GM23248 (cell line): ENCODE results near the gene GATAD2A. TPM values are rescaled to one million over a fixed set of nuclear protein-coding genes. Genes with fewer than 3 reads are reported as not detected.

Experiments used
- DNase-seq: peaks from one replicate; pipeline ENCODE4 v3.0.0-alpha.2; 2015
- H2AFZ ChIP-seq: fragments of 200-600 bp; sonication (generic); 2 replicates; pipeline ENCODE4 v1.6.1; 2016; ENCODE audit warnings: antibody characterized with exemption
- H3F3A ChIP-seq: fragments of 200-600 bp; sonication (generic); 2 replicates; pipeline ENCODE4 v1.6.1; 2016; ENCODE audit warnings: mild to moderate bottlenecking, antibody characterized with exemption, mixed run types; ENCODE audit not compliant: insufficient read depth
- H3K27ac ChIP-seq: fragments of 200-600 bp; sonication (generic); 2 replicates; pipeline ENCODE4 v1.5.1; 2016; ENCODE audit warnings: mild to moderate bottlenecking
- H3K27me3 ChIP-seq: fragments of 200-600 bp; sonication (generic); replicated peaks from 2 replicates; pipeline ENCODE4 v1.6.1; 2016; ENCODE audit warnings: mild to moderate bottlenecking; ENCODE audit not compliant: insufficient read depth
- H3K36me3 ChIP-seq: fragments of 200-600 bp; sonication (generic); 2 replicates; pipeline ENCODE4 v1.6.1; 2016; ENCODE audit warnings: low read depth, mild to moderate bottlenecking
- H3K4me1 ChIP-seq: fragments of 200-600 bp; sonication (generic); 2 replicates; pipeline ENCODE4 v1.6.1; 2016; ENCODE audit warnings: mild to moderate bottlenecking; ENCODE audit not compliant: insufficient read depth
- H3K4me2 ChIP-seq: fragments of 200-600 bp; sonication (generic); one replicate; pipeline ENCODE4 v1.6.1; 2016; ENCODE audit warnings: mild to moderate bottlenecking; ENCODE audit not compliant: unreplicated experiment
- H3K4me3 ChIP-seq: fragments of 200-600 bp; sonication (generic); 2 replicates; pipeline ENCODE4 v1.5.1; 2016; ENCODE audit warnings: mild to moderate bottlenecking
- H3K79me2 ChIP-seq: fragments of 200-600 bp; sonication (generic); 2 replicates; pipeline ENCODE4 v1.6.1; 2016; ENCODE audit warnings: mild to moderate bottlenecking; ENCODE audit not compliant: insufficient read depth
- H3K9ac ChIP-seq: fragments of 200-600 bp; sonication (generic); 2 replicates; pipeline ENCODE4 v1.6.1; 2016; ENCODE audit warnings: mild to moderate bottlenecking
- H3K9me2 ChIP-seq: fragments of 200-600 bp; sonication (generic); 2 replicates; pipeline ENCODE4 v1.6.1; 2016; ENCODE audit warnings: mixed run types, mild to moderate bottlenecking, moderate library complexity; ENCODE audit not compliant: insufficient read depth
- H3K9me3 ChIP-seq: fragments of 200-600 bp; sonication (generic); one replicate; pipeline ENCODE4 v1.6.1; 2017; ENCODE audit warnings: low read depth
- H4K20me1 ChIP-seq: fragments of 200-600 bp; sonication (generic); 2 replicates; pipeline ENCODE4 v1.6.0; 2016; ENCODE audit not compliant: insufficient read depth
- EZH2 ChIP-seq: fragments of 200-600 bp; sonication (generic); IDR thresholded peaks from 2 replicates; pipeline ENCODE4 v1.6.1; 2018; ENCODE audit warnings: antibody characterized with exemption, mild to moderate bottlenecking; ENCODE audit not compliant: insufficient read depth, poor library complexity, severe bottlenecking
- EZH2phosphoT487 ChIP-seq: fragments of 200-600 bp; sonication (generic); IDR thresholded peaks from 2 replicates; pipeline ENCODE4 v1.6.1; 2018; ENCODE audit warnings: antibody characterized with exemption, moderate library complexity, mild to moderate bottlenecking, low read depth; ENCODE audit not compliant: insufficient read depth
- WGBS, 2 experiments: methylation state at CpG; one replicate each; pipeline ENCODE4 v1.1.6; 2015 to 2017; ENCODE audit warnings: low lambda C conversion rate in 2 of 2, low coverage in 1 of 2; ENCODE audit errors: missing lambda C conversion rate in 2 of 2; 5-methylcytosine and 5-hydroxymethylcytosine counted together
- in situ Hi-C: fragments of 300-500 bp; cut with MboI; formaldehyde crosslinking; loops from 2 replicates; pipeline ENCODE4 v1.15.0; 2020
- polyA plus RNA-seq: library from polyadenylated mRNA; unstranded; fragments of >200 nt; fragmentation: Nextera tagmentation; extraction: Ambion mirVana; gene quantifications from 2 replicates; pipeline ENCODE4 v1.2.1, GENCODE V29; 2016
- total RNA-seq: library from RNA; depleted of rRNA; stranded (reverse); fragments of >200 nt; shearing (Covaris generic); gene quantifications from 2 replicates; pipeline ENCODE4 v1.2.3, GENCODE V29; 2014

GATAD2A gene
- total and polyA plus RNA-seq, 2 experiments from 2014 or later = 15.4 to 52.1 TPM

- Histone ChIP-seq H3K4me1 (peaks cover 20% of the 10 kb centered on the region), H3K9me3 (no peaks in the 10 kb centered on the region), H3K9ac (peak overlapping the region; percentile 19; the same call in 1 of the 2 replicates), H3K27me3 (no peaks in the 10 kb centered on the region), H3K9me2 (no peaks in the 10 kb centered on the region), H2AFZ (no peak overlapping the region), H4K20me1 (no peaks in the 10 kb centered on the region; the same call in 1 of the 2 replicates), H3K4me3 (no peak overlapping the region), H3F3A (peaks cover 18% of the 10 kb centered on the region), H3K4me2 (peak overlapping the region; percentile 10), H3K36me3 (no peaks in the 10 kb centered on the region), H3K79me2 (peaks cover 100% of the 10 kb centered on the region), H3K27ac (peak overlapping the region; percentile 44)
- in situ Hi-C loops = no loop called here
- TF ChIP-seq EZH2 (no peak), EZH2phosphoT487 (no peak)
- no peak for DNase-seq
- 7 to 13% methylated on average over 1 of the region's 1 CpG for WGBS, 2 experiments
These were observed 39.8 kb downstream of the GATAD2A start for GRCh38 chr19:19445288-19445687.

GRCh38 chr19:19445911-19446361 is 40.5 kb downstream of the GATAD2A start:
- WGBS, 2 experiments = 83 to 84% methylated on average over 9 of the region's 9 CpGs
- no peaks in the 10 kb centered on the region; the same call in 1 of the 2 replicates for H4K20me1 ChIP-seq
- peaks cover 20% of the 10 kb centered on the region for H3K4me1 ChIP-seq
- no peaks in the 10 kb centered on the region for H3K36me3 ChIP-seq
- no peaks in the 10 kb centered on the region for H3K9me3 ChIP-seq
- no peak overlapping the region for H3K4me3 ChIP-seq
- H3K9me2 ChIP-seq = no peaks in the 10 kb centered on the region
- DNase-seq = peak; percentile 57
- in situ Hi-C loops = no loop called here
- H3K4me2 ChIP-seq = peak overlapping the region; percentile 30
- peak overlapping the region; percentile 28 for H3K27ac ChIP-seq
- H2AFZ ChIP-seq = no peak overlapping the region
- H3K79me2 ChIP-seq = peaks cover 100% of the 10 kb centered on the region
- H3K9ac ChIP-seq = no peak overlapping the region
- TF ChIP-seq EZH2 (no peak), EZH2phosphoT487 (no peak)
- H3K27me3 ChIP-seq = no peaks in the 10 kb centered on the region
- H3F3A ChIP-seq = peaks cover 18% of the 10 kb centered on the region

DNA sequence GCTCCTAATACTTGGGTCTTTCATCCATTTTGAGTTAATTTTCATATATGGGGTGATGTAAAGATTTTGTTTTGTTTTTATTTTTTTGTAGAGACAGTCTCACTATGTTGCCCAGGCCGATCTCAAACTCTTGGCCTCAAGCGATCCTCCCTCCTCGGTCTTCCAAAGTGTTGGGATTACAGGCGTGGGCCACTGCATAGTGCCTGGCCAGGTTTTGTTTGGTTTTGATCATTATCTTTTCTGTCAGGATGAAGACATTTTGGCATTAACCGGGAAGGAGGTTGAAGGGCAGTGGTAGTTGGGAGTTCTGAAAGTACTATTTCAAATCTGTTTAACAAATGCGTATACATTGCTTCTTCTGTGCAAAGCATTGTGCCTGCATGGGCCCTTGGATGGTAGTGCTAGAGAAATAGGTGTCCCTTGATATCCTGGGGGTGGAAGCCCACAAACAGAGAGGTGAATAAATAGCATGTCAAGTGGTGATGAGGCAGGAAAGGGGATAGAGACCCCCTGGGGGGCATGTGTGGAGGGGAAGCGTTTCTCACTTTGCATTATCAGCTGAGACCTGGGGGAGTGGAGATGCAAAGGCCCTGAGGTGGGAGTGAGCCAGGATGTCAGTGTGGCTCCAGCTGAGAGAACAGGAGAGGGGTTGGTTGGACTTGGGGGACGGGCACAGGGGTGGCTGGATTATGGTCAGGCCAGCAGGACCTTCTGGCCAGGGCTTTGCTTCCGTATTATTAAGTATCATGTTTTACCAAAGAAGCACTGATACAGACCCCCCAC is 41.4 kb downstream of the GATAD2A start:
- Histone ChIP-seq H3F3A (peaks cover 18% of the 10 kb centered on the region), H3K9ac (no peak overlapping the region), H2AFZ (no peak overlapping the region), H3K9me3 (no peaks in the 10 kb centered on the region), H3K36me3 (no peaks in the 10 kb centered on the region), H3K4me3 (no peak overlapping the region), H3K4me2 (peak overlapping the region; percentile 30), H4K20me1 (no peaks in the 10 kb centered on the region; the same call in 1 of the 2 replicates), H3K4me1 (peaks cover 20% of the 10 kb centered on the region), H3K27me3 (no peaks in the 10 kb centered on the region), H3K27ac (peak overlapping the region; percentile 28), H3K79me2 (peaks cover 100% of the 10 kb centered on the region), H3K9me2 (no peaks in the 10 kb centered on the region)
- 84 to 89% methylated on average over 9 of the region's 9 CpGs for whole genome bisulfite sequencing, 2 experiments
- DNase-seq = no peak
- in situ Hi-C loops = no loop called here
- no peak for TF ChIP-seq EZH2
- TF ChIP-seq EZH2phosphoT487 = no peak

- Histone ChIP-seq H3K27ac (no peak overlapping the region), H2AFZ (no peak overlapping the region), H4K20me1 (no peaks in the 10 kb centered on the region; the same call in 1 of the 2 replicates), H3K4me2 (no peak overlapping the region), H3K4me3 (no peak overlapping the region), H3K9me2 (no peaks in the 10 kb centered on the region), H3K36me3 (no peaks in the 10 kb centered on the region), H3F3A (peaks cover 18% of the 10 kb centered on the region), H3K9me3 (no peaks in the 10 kb centered on the region), H3K27me3 (no peaks in the 10 kb centered on the region), H3K9ac (no peak overlapping the region), H3K4me1 (peaks cover 20% of the 10 kb centered on the region), H3K79me2 (peaks cover 100% of the 10 kb centered on the region)
- WGBS, 2 experiments = 75 to 82% methylated on average over 15 of the region's 15 CpGs
- DNase-seq = peak; percentile 27
- in situ Hi-C loops = no loop called here
- no peak for TF ChIP-seq EZH2
- TF ChIP-seq EZH2phosphoT487 = no peak
These were observed 42.2 kb downstream of the GATAD2A start for GRCh38 chr19:19447536-19448237.
